ENCODE results near the gene CPN2.

CPN2 gene

DNA sequence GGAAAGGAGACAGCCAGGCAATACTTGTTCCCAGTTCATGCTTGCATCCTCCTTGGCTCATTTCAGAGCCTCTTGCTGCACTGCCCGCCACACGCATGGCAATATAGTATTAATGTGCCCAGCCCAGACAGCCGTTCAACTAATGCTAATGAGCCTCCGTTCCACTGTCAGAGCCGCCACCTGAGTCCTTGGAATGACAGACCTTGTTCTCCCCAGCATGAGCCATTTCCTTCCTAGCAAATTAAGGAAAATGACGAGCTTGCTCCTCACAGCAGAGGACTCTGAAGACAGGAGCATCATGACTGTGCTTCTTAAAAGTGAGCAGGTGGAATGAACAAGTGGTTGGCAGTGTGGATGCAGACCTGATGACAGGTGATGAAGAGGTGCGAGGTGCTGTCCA lies 29.2 kb upstream of the CPN2 start:
- DNase-seq, result no peak

DNA sequence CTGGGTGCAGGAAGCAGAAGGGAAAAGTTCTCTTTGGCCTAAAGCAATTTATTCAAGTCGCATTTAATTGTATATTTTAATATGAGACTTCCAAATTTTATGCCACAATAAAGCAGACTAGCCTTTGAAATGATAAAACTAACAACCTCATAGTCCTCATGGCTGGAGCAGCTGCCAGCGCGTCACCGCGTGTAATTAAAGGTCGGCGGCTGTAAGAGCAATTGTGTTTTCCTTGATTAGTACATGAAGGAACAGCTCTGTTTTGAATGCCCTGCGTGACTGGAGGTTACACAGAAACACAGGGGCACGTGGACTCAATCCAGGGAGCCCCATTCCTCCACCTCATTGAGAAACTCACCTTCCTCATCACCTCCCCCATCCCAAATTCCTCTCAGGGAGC lies 28.5 kb upstream of the CPN2 start:
- DNase-seq, result no peak

DNA sequence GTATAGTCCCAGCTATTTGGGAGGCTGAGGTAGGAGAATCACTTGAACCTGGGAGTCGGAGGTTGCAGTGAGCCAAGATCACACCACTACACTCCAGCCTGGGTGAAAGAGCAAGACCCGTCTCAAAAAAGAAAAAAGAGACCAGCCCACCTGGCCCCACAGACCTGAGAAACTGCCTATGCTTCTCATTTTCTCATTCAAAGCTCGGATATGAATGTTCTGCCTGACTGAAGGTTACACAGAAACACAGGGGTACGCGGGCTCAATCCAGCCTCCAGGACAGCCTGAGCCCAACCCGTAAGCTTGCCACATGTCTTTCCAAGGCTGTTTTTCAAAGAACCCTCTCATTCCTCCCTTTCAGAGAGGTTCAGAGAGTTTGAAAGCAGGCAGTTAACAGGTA lies 28.1 kb upstream of the CPN2 start:
- DNase-seq, result no peak

DNA sequence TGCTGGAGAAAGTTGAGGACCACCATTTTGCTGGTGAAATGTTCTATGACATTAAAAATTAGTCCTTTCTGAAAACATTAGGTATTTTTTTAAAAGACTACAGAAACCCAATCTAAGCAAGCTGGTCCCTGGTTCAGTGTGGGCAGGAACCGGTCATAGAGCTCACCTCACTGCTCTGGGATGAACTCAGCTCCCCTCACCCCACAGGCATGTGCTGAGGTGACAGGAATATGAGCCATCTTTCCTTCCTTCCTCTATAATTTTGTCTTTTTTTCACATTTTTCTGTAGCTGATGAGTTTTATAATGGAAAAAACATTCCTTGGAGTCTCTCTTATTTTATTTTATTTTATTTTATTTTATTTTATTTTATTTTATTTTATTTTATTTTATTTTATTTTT lies 26.6 kb upstream of the CPN2 start:
- no peak for DNase-seq

DNA sequence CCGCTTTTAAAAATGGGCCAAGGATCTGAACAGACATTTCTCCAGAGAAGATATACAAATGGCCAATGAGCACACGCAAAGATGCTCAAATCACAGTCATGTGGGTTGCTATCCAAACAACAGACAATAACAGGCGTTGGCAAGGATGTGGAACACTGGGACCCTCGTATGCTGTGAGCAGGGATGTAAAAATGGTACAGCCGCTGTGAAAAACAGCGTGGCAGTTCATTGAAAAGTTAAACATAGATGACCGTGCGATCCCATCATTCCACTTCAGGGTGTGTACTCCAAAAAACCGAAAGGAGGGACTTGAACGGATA lies 25.1 kb upstream of the CPN2 start:
- no peak for DNase-seq

DNA sequence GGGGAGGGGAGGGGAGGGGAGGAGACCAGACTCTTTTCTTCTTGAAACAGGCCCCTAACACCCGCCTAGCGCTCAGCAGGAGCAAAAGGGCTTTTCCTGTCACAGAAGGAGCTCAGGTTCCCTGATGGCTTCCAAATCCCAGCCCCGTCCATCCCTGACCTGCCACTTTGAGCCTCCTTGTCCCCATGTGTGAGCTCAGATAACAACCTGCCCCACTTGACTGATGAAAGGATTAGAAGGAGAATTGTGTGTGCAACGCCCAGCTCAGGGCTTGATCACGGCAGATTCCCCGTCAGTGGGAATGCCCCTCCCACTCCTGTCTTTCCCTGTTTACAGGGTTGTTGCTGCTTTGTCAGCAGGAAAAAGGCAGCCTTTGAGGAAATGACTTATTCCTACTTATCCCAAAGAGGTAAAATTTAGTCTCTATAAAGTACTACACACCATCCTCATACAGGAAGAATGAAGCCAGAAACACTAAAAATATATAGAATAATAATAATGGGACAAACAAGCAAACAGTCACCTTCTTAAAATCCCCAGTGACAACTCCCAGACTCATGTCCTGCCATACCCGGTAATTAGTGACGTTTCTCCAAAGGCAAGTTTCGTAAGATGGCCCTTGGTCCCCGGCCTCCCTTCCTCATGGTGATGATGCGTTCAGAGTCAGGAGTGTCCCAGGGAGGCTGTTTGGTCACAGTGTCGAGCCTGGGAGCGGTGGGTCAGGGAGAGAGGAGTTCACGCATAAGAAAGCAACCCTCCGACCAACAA lies 24.5 kb upstream of the CPN2 start:
- DNase-seq, result peak; percentile 65

DNA sequence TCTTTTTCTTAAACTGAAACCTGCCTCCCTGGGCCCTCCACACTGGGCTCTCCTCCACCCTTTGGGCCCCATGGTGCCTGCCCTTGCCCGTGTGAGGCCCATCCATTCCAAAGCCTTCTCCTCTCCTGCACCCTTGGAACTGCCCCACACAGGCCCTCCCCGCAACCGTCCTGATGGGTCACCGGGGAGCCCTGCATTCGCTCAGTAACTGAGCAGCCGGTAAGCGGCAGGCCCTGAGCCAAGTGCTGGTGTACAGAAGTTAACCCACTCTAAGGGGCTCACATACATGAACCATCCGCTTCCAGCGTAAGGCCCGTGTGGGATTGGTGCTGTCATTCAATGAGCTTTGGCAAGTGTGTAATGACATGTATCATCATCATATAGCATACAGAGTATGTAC lies 23.8 kb upstream of the CPN2 start:
- DNase-seq, result no peak

DNA sequence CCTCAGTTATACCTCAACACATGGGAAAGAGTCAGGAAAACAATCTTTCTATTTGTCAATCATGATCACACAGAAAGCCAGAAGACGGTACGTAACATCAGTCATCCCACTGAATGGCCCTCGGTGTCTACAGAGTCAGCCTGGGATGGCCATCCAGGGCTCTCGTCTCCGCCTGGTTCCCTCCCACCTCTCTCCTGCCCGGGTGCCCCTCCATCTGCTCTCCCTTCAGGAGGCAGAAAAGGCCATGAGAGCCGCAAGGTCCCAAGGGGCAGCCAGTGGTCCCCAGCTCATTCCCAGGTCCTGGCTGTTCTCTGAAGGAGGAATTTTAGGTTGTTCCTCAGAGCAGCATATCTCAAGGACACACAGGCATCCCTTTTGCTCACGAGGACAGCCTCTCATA lies 22.8 kb upstream of the CPN2 start:
- DNase-seq, result no peak

DNA sequence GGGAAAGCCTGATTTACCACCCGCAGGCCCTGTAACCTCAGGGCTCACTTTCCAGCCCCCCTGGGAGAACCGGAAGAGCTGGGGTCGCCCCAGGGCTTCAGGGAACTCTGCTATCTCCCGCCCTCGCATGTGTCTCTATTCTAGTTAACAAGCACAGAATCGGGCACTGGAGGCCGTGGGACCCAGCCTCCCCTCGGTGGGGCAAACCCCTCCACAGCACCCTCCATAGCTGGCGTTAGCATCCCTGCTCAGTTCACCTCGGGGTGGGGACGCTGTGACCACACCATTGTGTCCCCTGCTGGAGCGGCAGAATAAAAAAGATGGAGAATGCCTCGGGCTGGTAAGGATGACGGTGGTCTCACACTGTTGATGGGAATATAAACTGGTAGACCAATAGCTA lies 21.9 kb upstream of the CPN2 start:
- DNase-seq, result no peak

DNA sequence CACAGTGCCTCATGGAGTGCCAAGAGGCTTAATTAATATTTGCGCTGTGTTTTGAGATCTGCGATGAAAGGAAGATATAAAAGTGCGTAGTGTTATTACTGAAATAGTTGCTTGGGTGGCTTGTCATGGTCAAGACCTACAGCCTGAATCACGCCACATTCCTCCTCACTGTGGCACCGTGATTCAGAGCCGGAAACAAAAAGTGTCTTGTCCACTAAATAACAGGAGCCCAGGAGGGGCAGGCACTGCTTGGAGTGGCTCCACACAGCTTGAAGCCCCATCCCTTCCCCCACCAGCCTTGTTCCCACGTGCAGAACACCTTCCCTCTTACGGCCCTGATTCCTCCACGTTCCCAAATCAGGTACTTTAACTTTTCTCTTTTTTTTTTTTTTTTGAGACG lies 19.6 kb upstream of the CPN2 start:
- no peak for DNase-seq

DNA sequence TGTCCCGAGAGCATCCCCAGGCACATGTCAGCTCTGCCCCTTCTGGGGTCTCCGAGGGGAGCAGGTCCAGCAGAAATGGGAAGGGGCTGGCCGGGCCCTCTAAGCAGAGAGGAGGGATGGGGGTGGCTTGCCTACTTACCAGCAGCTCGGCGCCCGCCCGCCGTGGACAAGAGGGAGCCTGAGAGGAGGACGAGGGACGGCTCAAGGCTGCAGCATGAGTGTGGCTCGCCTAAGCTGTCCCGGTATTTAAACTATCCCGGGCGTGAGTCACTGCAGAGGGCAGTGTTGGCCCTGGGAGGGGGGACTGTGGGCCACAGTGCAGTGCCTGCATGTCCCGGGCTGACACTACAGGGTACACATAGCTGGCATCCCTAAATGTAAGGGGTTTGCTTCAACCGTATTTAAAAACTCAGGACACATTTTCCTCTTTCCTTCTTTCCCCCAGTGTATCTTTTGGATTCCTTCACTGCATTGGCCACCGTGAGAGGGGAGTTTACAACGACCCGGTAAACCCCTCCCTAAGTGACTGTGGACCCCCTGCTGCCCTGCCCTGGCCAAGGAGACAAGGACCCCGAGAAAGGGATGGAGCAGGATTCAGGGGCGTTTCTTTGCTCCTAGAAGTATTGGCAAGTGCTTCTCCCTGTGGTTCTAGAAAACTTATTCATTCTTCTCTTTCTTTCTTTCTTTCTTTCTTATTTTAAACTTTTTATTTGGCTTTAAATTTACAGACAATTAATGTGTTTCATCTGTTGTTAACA lies 18.6 kb upstream of the CPN2 start, which contains the start of gene LRRC15:
LRRC15 (minus strand) TSS at position 222 of the 758 bp plus-strand sequence. CDS start 8,700 bp downstream, outside the sequence.
- DNase-seq, result peak; percentile 60

DNA sequence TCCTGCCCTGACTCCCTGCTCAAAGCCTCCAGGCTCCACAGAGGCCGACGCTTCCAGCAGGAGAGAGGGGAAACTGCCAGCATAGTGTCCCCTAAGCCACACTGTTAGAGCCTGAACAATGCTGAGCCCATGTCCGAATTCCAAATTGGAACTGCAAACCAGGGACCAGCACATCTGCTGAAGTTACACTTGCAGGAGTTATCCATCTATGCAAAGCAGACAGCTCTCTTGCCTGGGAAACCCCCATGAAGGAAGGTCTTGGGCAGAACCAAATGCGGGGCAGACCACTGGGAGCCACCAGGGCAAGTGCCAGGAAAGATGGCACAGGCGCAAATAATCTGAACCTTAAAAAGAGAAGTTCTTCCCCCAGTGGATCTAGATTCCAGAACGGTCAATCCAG lies 17.8 kb upstream of the CPN2 start:
- DNase-seq, result no peak

DNA sequence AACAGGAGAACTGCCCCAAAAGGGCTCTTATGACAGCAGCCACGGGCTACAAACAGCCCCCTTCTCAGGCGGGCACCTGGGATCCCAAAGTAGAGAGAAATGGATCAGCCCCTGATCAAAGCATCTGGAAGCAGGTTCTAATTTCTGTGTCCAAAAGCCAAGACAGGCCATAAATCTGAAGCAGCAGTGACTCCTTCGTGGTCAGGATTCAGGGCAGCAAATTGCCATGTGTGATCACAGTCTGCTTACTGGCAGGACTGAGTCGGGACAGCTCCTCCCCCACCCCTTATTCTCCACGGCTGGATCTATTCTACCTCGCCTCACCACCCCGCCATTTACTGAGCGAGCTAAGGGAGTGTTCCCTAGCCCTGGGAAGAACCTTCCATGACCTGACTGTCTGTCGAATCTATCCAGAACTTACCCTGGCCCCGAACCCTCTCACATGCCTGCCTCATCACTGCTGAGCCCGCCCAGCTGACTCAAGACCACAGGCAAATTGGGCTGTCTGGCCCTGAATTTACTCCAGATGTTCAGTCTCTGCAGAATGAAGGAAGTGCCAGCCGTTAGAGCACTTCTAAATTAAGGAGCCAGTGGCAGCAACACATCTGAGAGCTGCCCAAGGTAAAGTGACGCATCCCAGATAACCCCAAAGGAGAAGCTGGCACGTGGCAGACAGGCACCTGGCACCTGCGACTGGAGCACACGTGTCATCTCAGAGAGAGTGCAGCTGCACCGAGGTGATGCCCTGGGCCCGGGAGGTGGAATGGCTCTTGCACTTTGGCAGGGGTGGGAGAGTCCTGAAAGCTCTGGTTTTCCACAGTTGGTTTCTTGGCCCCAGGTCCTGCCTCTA lies 17.1 kb upstream of the CPN2 start:
- DNase-seq, result no peak

DNA sequence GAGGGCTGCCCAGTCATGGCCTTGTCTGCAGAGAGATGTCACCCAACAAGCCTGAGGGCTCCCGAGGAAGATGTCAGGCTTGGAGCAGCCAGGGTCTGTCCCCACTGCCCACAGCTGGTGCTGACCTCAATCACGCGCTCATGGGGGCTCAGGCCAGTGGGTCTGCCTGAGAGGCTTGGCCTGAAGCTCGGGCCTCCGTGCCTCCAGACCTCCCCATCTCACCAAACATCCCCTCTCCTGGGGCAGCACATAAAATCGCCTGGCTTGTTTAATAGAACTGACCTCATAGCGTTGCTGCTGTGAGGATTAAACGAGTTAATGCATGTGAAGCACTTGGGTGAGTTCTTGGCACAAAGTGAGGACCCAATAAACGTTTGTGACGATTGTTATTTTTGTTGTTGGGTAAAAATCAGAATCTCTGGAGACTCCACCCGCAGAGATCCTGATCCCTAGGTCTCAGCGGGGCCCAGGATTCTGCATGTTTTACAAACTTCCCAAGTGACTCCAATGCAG lies 14.9 kb upstream of the CPN2 start:
- no peak for DNase-seq

DNA sequence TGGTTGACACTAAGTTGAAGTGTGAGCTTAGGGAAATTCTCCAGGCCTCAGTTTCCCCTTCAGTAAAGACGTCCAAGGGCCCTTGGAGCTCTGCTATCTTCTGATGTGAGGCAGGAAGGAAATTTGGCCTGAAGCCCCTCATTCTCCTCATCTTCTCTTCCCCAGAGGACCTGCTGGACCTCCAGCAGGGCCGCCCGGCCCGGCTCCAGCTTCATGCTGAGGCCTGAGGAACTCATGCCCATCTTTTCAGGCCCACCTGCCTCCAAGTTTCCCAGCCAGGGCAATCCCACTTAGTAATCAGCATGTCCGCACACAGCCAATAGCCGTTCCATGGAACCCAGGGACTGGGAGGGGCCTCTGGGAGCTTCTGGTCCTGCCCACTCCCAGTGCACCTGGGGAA lies 14.4 kb upstream of the CPN2 start:
- no peak for DNase-seq

DNA sequence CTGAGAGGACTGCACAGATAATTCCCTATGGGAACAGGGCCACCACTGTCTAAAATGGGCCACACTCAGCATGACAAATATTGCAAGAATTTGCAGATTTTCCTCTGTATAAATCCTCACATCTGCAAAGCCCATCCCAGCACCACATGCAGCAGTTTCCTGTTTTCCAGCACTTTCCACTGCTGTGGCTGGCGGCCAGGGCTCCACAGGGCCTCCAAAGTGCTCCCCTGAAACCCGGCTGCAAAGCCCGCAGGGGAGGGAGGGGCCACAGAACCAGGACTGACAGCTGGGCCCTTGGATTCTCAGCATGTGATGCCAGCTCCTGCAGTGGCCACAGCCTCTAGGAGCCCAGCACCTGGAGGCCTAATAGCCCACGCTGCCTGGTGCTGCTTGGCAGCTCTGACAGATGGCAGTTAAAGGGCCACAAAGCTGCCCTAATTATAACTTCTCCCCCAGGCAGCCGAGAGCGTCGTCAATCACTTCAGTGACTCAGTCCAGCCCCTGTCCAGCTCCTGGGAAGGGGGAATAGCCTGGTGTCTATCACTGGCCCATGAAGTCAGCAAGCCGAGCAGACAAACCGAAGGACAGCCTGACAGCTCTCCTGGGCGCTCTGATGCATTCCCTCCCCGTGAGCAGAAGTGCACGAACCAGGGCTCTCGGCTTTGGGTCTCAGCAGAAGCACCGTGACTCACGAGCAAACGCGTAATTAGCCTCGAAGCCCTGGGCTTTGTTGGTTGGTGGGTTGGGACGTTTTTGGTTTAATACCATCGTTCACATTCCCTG lies 13.7 kb upstream of the CPN2 start:
- no peak for DNase-seq

DNA sequence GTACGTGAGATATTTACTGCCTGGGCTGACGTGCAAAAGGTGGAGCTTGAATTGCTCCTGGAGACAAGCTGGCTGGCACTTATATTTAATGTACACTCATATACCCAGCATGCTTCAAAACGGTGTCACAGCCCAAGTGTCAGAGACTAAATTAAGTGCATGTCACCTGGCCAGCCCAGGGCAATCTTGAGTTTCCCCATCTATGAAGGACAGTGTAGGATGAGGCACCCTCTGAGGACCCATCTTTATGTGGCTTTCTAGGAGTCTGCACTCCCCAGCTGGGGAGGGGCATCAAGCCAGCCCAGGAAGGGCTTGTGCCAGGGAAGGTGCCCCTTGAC lies 13.2 kb upstream of the CPN2 start:
- DNase-seq, result no peak

DNA sequence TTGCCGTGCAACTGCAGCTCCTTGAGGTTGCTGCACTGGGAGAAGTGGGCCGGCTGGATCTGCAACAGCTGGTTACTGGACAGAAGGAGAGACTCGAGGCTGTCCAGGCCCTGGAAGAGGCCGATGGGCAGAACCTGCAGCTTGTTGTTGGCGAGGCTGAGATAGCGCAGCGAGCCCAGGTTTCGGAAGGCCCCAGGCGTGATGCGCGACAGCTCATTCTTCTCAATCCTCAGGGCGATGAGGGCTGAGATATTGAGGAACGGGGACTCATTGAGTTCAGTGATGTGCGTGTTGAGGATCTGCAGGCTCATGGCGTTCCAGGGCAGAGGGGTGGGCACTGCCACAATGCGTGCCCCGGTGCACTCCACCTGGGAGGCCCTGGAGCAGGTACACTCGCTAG lies 9.4 kb upstream of the CPN2 start:
- no peak for DNase-seq

DNA sequence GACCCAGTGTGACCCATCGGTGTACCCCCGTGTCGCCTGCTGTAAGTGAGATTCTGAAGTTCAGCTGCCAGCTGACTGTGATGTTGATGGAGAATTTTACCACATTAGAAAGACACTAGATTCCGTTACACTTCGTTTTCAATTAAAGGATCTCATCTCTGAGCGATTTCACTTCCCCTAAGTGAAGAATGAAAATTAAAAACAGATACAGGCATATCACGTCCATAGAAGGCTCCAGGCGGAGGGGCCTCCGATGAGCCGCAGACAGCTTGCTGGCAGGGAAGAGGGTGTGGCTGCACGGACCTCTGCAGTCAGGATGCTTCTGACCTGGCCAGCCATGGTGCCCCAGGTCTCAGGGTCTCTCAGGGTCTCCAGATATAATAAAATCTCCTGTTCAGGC lies 6.6 kb upstream of the CPN2 start:
- DNase-seq, result no peak

DNA sequence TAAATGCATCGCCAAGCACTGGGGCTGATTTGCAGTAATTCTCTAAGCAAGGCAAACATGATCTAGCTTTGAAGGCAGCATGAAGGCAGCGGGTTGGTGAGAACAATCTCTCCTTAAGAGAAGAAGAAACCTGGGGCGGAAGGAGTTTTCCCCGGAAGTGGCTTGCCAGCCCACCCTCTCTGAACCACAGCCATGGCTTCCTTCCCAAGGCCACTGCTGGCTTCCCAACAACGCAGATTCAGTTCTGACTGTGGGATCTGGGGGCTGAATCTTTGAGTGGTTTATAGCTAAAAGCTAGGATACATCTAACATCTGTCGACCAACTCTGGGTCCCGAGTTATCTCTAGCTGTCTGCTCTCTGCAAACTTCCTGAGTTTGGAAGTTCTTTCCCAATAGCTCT lies 4.3 kb upstream of the CPN2 start:
- DNase-seq, result no peak

DNA sequence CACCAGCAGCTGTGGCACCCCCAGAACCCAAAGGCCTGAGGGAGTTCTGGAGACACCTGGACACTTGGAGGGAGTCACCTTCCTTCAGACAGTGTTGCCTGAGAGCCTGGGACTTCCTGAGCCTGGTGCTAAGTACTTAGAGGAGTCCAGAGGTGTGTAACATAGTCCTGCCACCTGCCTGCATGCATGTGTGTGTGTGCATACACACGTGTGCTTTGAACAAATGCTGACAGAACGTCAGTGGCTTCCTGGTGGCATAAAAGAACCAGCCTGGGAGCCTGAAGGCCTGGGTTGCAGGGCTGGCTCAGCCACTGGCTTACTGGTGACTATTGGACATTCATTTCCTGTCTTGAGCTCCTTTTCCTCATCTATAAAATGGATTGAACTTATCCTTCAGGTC lies 3.2 kb upstream of the CPN2 start:
- DNase-seq, result peak; percentile 24

DNA sequence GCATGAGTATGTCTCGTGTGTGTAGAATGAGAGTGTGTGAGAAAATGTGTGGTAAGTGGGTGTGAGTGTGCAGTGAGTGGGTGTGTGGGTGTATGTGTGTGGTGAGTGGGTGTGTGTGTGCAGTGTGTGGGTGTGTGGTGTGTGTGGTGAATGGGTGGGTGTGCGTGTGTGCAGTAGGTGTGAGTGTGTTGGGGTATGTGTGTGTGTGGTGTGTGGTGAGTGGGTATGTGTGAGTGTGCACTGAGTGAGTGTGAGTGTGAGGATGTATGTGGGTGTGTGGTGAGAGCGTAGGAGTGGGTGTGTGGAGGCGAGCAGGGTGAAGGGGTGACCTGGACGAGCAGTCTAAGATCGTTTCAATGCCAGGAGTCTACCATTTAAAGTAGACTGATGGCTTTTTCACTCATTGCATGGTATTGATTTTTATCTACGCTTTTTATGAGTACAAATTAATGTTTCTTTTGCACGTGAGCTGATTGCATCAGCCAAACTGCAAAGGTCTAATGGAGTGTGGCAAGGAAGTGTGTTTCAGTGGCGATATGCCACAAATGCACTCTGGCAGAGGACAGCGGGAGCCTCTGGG lies 1.6 kb upstream of the CPN2 start:
- DNase-seq, result no peak
